NCI-H446 treated with DMSO at 0.1 percent for 48 hours (cell line): ENCODE data around the gene COBL.

Experiments used
- DNase-seq: peaks from one replicate; lab custom pipeline; 2025; lab: John Stamatoyannopoulos, UW

Gene COBL

DNA sequence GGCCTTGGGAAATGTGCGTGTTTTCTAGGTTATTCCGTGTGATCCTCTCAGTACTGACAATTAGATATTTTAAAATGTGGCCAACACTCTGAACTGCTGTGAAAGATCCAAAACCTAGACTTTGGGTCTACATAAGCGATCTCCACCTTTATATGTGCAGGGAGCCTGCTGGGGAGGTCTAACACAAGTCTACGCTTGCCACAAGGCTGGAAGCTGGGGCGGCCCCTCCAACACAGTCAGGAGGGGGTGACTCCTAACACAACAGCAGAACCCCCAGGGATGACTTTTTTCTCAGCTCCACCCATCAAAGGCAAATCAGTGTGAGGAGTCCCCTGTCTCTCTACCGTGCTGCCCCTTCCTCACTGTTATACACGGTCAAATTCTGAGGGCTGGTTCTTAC is 202.6 kb downstream of the COBL start:
- DNase-seq: no peak

DNA sequence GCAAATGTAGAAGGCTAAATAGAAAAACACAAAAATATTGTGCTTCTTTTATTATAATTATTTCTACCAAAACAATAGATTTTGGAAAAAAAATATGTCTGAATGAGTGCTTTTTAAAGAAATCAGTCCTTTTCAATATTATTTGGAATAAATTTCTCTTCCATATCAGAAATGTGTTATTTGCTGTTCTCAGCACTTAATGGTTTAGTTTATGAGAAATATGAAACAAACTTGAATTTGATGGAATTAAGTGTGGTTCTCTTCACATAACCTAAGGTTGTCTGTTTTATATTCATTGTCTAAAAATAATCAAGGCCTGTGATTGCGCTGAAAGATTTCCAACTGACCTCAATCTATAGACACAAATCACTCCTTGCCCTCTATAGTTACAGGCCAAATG is 203.0 kb downstream of the COBL start:
- no peak for DNase-seq

DNA sequence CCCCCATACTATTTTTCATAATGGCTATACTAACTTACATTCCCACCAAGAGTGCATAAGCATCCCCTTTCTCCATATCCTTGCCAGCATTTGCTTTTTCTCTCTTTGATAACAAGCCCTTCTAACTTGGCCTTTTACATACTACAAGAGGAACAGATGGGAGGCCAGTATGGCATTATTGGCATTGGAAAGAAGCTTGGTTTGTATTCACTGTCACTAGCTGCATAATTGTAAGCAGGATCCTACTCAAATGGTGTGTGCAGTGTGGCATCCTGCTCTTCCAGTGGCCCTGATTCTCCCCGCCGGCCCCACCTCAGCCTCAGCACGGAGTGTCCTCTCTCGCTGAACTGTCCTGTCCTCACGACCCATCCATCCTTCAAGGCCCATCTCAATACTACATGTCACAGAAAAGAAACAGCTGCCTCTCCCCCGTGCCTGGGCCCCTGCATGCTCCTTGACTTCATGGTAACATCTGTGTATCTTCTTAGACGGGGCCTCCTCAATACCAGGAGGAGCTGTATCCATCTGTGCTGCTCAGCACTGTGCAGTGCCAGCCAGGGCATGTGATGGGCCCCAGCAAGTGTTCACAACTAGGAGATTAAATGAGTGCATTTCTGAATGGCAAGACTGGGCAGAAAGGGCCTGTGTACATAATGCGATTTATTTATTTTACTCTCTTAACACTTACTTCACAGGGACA is 205.2 kb downstream of the COBL start:
- peak; percentile 74 for DNase-seq

DNA sequence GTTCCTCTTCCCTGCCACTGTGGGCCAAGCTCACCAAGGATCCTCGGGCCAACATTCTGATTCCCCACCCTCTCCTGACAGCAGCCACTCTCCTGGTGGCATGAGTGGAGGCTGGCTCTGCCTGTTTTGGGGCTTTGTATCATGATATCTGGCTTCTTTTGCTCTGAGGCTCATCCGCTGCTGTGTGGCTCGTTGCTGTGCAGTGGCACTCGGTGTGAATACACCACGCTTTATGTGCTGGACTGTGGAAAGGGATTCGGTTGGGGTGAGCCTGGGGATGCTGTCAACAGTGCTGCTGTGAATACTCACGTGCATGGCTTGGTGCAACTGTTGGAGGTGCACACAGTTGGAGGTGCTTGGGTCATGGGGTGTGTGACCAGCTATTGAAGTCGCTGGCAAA is 208.5 kb downstream of the COBL start:
- no peak for DNase-seq

DNA sequence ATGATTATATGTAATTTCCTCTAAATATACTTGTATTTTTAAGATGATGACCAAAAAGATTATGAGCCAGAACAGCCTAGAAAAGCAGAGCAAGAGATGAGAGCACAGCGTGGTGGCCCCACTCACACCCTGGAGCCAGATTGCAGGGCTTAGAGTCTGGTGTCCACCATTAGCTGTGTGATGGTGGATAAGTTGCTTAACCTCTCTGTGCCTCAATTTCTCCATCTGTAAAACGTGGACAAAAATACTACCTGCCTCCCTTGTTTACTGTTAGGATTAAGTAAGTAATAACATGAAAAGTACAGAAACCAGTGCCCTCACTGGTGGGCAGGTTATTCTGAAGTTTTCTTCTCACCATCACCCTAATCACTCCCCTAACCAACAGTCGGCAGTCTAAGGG is 212.3 kb downstream of the COBL start:
- DNase-seq: no peak

DNA sequence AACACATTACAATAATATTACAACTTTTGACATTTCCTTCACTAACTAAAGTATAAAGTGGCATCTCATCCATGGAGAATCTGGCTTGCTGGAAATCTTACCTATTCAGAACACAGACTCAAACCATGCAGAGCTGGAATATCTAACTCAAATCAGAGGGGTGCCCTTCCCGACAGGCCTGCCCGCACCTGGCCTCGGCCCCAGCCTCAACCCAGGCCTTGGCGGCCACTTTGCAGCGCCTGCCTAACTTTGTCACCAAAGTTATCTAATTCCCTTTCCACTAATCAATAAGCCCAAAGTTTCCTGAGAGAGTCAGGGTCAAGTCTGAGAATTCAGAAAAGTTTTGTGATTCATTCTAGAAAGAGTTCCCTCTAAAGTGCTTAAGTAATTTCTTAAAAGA is 212.9 kb downstream of the COBL start:
- no peak for DNase-seq

DNA sequence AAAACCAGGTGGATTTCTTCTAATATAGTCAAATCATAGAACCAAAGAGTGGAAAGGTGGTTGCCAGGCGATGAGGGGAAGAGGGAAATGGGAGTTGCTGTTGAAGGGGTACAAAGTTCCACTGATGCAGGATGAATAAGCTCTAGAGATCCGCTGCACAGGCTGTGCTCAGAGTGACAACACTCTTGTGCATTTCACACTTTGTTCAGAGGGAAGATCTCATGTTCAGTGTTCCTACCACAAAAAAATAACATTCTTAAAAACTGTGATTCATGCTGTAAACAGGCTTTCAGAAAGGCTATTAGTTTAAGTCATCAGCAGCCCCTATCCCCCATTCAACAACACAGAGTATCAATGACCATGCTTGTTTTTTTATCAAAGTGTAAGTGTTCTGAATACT is 213.8 kb downstream of the COBL start:
- DNase-seq: no peak

DNA sequence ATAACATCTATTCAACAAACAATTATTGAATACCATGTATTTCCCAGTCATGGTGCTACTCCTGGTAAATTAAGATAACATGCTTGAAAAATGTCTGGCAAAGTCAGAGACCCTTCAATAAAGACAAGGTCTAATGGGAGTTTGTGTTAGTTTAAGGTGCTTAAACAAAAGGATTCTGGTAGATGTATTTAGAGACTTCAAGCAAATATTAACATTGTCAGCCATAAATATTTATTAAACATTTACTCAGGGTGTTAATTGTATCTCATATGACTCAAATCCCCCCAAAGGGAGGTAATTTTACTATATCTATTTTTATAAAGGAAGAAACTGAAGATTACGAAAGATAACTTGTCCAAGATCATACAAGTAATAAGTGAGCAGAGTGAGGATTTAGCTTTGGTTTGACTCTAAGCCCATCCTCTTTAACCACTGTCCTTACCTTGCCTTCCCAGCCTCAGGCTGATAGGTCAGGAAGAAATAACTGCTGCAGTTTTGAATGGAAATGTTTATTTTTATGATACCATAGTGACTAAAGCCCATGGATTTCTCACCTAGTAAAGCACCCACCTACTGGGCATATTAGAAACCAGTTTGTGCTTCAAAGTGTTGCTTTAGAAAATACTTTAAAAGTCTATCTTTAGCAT is 215.4 kb downstream of the COBL start:
- DNase-seq: no peak

DNA sequence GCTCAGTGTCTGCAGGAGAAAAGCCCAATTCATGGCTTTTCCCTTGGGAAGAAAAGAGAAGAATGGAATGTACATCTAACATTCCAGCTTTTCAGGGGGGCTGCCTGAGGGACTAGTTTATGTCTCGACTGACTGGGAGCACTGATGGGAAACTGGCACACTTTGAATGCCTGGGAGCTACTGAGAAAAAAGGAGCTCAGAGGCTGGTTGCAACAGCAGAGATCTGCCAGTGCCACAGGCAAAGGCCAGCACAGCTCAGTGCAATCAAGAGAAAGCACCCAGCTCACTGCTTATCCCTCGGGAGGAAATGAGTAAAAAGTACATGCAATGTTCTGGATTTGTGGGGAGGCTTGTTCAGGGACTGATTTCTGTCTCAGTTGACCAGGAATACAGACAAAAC is 226.2 kb downstream of the COBL start:
- DNase-seq: no peak

DNA sequence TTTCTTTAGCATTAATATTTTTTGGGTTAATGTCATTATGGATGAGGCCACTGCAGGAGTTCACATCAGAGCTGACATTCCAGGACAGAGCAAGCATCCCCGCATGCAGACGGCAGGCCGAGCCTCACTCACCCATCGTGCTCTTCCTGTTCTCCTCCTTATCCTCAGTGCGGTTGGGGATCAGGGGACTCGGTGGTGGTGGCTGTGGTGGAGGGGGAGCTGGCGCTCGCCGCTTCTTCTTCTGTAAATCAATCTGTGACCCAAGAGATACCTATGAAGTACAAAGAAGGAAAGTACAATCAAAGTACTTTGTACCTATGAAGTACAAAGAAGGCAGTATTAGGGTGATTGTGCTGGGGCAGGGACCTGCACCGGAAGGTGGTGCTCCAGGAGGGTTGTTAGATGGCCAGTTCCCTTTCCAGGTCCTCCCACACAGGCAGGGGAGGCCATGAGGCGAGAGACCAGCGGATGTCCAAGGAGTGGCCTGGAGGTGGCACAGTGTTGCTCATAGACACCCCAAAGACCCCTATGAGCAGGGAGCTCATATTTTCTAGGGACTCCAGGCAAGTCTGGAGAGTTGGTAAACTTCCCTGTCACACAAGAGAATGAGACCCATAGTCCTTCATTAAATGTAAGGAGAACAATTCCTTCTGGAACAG is 231.4 kb downstream of the COBL start:
- DNase-seq: no peak

DNA sequence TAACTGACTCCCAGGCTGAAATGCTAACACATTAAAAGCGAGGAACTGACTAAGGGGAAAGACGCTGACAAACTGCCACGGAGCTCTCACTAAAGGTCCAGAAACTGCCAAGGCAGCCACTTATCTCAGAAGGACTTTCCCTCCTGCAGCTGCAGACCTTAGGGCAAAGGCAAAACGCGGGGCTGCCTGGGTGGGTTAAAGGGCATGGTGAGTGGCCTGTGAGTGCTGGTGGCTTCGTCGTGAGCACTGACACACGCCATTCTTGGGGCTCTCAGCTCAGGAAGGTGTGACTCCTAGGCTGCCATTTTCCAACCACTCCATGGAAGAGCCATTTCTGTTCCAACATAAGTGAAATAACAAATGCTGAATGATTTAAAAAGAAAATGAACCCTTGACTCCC is 232.5 kb downstream of the COBL start:
- no peak for DNase-seq

DNA sequence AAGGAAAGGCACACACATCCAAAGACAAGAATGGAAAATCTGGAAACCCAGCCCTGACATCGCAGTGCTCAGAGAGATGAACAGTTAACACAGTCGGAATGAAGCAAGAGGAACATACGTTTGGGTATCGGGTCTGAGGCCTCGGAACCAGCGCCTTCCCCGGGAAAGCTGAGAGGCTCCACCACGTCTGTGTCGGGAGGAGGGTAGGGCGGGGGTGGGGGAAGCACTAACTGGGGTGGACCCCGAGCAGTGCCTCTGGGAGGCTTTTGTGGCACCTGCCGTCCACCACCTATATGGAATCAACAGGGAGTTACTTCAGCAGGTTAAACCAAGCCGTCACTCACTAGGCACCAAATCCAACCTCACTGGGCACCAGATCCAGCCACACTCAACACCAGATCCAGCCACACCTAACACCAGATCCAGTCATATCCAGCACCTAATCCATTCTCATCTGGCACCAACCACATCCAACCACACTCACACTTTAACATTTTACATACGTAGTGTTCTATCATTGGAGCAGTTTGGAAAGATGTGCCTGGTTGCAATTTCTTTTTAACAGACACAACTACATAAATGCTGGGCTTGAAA is 233.6 kb downstream of the COBL start:
- no peak for DNase-seq

DNA sequence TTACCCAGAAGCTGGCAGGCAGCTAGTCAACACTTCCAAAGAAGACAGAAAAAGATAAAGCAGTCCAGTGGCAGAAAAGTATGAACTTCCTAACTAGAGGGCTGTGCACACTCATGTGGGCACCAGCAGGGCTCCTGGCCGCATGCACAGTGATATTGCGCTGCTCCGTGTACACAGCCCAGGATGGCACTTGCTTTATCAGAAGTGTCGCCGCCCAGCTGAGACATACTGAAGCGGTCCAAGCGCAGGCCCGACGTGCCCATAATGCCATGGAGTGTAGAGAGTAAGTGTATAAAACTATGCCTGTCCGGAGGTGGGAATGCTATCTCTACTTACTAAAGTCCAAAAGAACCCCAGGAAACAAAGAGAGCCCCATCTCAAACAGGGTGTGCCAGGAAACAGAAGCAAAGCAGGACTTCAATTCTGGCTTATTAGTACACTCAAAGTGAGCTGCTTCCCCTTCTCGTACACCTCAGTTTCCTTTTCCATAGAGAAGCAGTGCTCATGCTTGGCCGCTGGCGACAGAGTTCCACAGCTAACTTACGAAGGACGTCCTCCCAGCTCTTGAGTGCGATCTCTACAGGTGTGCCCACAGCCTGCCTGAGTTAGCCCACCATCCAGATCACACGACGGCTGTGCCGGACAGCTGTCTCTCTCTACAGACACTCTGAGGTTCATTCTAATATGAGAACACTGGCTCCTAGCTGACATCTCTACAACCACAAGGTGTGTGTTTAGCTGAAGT is 234.3 kb downstream of the COBL start:
- no peak for DNase-seq

DNA sequence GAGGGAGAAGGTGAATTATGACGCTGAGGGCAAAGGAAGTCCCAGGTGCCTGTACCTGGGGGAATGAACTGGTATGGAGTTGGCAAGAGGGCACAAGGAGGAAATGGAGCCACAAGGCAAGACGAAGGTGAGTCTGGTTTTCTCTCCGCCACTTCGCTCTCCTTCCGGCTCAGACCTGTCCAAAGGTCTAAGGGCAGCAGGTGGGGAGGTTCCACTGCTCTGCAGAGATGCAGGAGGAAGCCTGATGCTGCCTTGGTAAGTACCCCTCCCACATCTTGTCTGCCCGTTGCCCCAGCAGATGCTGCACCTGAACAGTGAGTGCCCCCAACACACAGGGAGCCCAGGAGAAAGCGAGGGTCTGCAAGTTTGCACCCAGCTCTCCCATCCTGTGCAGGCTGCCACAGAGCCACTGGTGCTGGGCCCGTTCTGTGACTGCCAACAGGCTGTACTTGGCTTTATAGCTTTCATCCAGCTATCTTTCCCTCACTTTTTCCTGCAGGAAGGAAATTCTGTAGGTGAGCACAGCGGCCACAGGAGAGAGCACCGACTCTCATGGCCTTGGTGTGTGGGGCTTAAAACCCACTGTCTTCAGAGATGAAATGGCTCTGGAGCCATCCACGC is 235.2 kb downstream of the COBL start:
- no peak for DNase-seq

DNA sequence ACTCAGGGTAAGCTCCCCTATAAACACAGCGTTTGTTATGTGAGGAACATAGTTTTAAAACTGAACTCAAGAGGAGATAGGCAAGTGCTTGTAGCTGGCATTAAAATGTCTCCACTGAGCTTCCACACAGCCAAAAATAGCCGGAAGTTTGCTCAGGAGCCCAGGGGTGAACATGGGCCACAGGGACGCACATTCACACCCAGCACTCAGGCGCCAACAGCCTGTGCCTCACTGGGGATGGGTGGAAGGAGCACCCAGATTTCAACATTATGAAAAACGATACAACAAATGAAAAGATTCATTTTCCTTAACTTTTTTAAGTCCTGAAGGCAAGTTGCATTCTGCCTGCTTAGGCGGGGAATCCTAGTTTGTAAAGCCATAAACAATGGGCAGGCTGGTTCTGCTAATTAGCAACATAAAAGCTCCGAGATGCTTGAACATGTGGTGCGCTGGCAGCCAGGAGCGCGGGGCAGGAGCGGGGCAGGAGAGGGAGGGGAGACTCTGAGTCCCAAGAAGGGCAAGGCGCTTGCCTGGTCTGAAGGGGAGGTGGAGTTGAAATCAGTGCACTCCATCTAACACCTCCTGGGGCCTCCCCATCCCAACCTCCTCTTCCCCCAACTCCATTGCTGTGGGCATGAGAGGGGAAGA is 235.9 kb downstream of the COBL start:
- peak; percentile 24 for DNase-seq

DNA sequence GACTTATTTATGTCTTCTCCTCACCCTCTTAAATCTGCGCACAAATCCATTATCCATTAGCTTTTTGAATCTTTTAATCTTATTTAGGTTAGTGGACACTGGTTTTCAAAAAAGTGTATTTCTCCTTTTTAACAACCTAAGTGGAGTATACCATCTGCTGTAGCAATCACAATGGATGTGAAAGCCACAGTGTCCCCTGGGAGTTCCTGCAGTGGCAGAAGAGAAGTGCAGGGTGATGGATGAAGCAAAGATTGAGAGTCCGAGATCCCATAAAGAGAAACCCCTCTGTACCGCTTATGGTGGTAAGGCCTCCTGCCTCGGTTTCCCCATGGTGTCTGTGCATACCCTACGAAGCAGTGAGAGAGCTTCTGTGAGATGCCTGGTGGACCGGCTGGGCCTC is 236.4 kb downstream of the COBL start:
- DNase-seq: no peak

DNA sequence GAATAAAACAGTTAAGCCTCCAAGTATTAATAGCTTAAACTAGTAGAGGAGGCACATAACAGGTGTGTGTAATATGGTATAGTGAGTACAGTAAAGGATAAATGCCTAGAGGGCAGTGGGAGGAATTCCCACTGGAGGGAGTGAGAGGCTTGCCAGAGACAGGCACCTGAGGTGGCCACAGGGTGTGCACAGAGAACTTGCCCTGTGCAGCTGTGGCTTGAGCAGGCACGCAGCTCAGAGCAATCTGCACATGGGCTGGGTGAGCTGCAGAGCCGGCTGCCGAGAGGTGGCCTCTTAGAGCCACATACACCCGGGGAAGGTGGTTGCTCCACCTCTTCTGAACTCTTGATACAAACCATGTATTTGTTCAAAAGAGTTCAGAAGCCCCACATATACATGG is 237.1 kb downstream of the COBL start:
- DNase-seq: no peak

DNA sequence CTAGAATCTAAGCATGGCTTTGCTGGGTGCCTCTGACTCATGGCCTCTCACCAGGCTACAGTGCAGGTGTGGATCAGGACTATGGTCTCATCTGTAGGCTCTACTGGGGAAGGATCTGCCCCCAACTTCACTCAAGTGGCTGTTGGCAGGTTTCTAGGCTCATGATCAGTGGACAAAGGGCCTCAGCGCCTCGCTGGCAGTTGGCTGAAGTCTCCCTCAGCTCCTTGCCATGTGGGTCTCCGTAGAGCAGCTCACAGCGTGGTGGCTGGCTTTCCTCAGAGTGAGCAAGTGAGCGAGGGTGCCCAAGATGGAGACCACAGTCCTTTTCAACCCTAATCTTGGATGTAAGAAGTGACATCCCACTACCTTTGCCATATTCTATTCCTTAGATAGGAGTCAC is 238.0 kb downstream of the COBL start:
- no peak for DNase-seq

DNA sequence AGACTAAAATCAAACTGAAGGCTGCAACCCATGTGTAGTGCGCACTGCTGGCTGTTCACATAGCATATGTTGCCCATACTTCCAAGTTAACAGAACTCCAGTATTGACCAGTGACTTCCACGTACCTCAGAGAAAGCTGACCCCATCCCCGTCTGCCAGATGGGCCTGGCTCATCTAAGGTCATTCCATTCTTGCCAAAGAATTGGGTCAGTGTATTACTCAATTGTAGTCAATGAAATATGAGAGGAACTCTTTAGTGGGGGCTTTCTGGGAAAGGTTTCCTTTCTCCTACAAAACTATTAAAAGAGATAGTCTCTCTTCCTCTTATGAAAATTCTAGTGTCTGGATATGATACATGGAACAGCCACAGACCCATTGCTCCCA is 238.6 kb downstream of the COBL start:
- DNase-seq: no peak

DNA sequence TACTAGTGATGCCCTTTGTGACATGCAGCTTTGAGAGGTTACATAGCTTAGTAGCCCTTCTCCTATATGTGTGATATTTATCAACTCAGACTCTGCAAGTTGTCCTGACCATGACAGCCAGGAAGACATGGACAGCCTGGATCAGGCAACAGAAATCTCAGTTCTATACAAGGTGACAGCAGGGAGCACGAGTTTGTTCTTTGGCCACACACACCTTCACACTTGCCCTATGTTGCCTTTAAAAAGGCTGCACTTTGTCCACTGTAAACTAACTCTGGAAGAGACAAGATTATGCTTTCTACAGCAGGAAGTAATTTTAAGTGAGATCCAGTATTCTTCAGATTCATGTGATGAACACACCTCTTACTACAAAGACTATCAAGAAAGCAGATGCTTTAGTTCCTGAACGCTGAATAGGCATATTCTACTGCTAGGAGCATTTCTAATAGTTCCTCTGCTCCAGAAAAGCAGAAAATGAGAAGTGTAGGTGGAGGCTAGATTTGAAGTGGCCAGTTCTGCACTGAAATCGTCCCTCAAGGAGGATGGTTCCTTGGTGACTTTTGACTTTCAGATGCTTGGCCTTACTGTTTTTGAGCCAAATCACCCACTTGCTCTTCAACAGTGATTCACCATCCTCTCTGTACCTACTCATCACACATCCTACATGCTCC is 239.2 kb downstream of the COBL start:
- DNase-seq: no peak
